GM20431 (cell line): Measurements from ENCODE around the gene UBASH3B.

Source experiments
- in situ Hi-C: fragments of 300-500 bp; cut with MseI, MboI; formaldehyde crosslinking; loops from one replicate; pipeline ENCODE4 v1.15.0; 2020; ENCODE audit warnings: low sequenced_read_pairs; ENCODE audit not compliant: unreplicated experiment

The UBASH3B gene

GRCh38 chr11:122776546-122776945, 121.0 kb downstream of the UBASH3B start:
- in situ Hi-C loops, result no loop called here

- in situ Hi-C loops, result no loop called here
These were observed 121.8 kb downstream of the UBASH3B start for GRCh38 chr11:122777343-122777742.

GRCh38 chr11:122778148-122778547, 122.6 kb downstream of the UBASH3B start:
- in situ Hi-C loops, result no loop called here

GRCh38 chr11:122779047-122779629, 123.6 kb downstream of the UBASH3B start:
- in situ Hi-C loops, result no loop called here

- in situ Hi-C loops, result no loop called here
These were observed 124.9 kb downstream of the UBASH3B start for GRCh38 chr11:122780296-122780949.

- in situ Hi-C loops, result no loop called here
These were observed 126.1 kb downstream of the UBASH3B start for GRCh38 chr11:122781378-122782195.

GRCh38 chr11:122782222-122782621, 126.7 kb downstream of the UBASH3B start:
- in situ Hi-C loops, result no loop called here

- in situ Hi-C loops, result no loop called here
These were observed 128.9 kb downstream of the UBASH3B start for GRCh38 chr11:122784325-122784955.

- in situ Hi-C loops, result no loop called here
These were observed 129.6 kb downstream of the UBASH3B start for GRCh38 chr11:122785031-122785541.

- in situ Hi-C loops, result no loop called here
These were observed 131.4 kb downstream of the UBASH3B start for GRCh38 chr11:122786896-122787295.

- in situ Hi-C loops, result no loop called here
These were observed 133.4 kb downstream of the UBASH3B start for GRCh38 chr11:122788781-122789535.

GRCh38 chr11:122789907-122790306, 134.4 kb downstream of the UBASH3B start:
- in situ Hi-C loops, result loop anchor here (10.0 kb wide), 1 partner anchor 65 kb away; no protein-coding TSS in a partner anchor

GRCh38 chr11:122791411-122791810, 135.9 kb downstream of the UBASH3B start:
- in situ Hi-C loops, result loop anchor here (10.0 kb wide), 1 partner anchor 63 kb away; no protein-coding TSS in a partner anchor

- in situ Hi-C loops, result loop anchor here (10.0 kb wide), 1 partner anchor 63 kb away; no protein-coding TSS in a partner anchor
These were observed 136.3 kb downstream of the UBASH3B start for GRCh38 chr11:122791836-122792235.

GRCh38 chr11:122793515-122793914, 138.0 kb downstream of the UBASH3B start:
- in situ Hi-C loops, result loop anchor here (10.0 kb wide), 1 partner anchor 61 kb away; no protein-coding TSS in a partner anchor

- in situ Hi-C loops, result loop anchor here (10.0 kb wide), 1 partner anchor 59 kb away; no protein-coding TSS in a partner anchor
These were observed 139.8 kb downstream of the UBASH3B start for GRCh38 chr11:122795307-122795706.

- in situ Hi-C loops, result loop anchor here (10.0 kb wide), 1 partner anchor 59 kb away; no protein-coding TSS in a partner anchor
These were observed 140.7 kb downstream of the UBASH3B start for GRCh38 chr11:122796128-122796717.

GRCh38 chr11:122797651-122798050, 142.1 kb downstream of the UBASH3B start:
- in situ Hi-C loops, result loop anchor here (10.0 kb wide), 1 partner anchor 57 kb away; no protein-coding TSS in a partner anchor
